Uterus (tissue), 2 donors: Measurements from ENCODE around the gene ILDR2.

Source experiments
- POLR2A ChIP-seq, 2 donors: fragments of 450-650 bp; IDR thresholded peaks; one replicate each; pipeline ENCODE4 v1.6.1; 2016; ENCODE audit warnings: antibody characterized with exemption in 2 of 2, mild to moderate bottlenecking in 1 of 2, moderate library complexity in 1 of 2
- TF ChIP-seq, protein P1 (sequence below), 4 experiments: fragments of 200-600 bp in 2 of 4; fragments of 450-650 bp in 2 of 4; sonication (generic) in 2 of 4; IDR thresholded peaks; one replicate each; pipeline ENCODE4 v1.5.1; 2016 to 2019; ENCODE audit warnings: antibody characterized with exemption in 4 of 4, mild to moderate bottlenecking in 2 of 4, moderate library complexity in 1 of 4

DNA sequence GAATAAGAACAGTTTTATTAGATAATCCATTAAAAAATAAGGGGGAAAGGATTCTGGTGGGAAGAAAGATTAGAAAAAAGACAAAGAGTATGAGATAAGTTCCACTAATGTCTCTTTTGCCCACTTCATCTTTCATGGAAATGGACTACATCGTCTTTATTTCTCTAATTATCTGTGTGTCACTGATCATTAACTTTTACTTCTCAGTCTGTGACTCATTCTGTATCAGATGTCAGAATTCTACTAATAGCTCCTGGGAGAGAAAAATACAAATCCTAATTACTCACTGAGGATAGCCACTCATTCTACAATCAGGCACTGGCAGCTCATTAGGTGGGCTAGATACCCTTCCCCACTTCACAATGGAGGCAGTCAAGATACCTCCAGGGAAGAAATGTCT, 41.7 kb downstream of the ILDR2 start:
- TF ChIP-seq, protein P1, sequence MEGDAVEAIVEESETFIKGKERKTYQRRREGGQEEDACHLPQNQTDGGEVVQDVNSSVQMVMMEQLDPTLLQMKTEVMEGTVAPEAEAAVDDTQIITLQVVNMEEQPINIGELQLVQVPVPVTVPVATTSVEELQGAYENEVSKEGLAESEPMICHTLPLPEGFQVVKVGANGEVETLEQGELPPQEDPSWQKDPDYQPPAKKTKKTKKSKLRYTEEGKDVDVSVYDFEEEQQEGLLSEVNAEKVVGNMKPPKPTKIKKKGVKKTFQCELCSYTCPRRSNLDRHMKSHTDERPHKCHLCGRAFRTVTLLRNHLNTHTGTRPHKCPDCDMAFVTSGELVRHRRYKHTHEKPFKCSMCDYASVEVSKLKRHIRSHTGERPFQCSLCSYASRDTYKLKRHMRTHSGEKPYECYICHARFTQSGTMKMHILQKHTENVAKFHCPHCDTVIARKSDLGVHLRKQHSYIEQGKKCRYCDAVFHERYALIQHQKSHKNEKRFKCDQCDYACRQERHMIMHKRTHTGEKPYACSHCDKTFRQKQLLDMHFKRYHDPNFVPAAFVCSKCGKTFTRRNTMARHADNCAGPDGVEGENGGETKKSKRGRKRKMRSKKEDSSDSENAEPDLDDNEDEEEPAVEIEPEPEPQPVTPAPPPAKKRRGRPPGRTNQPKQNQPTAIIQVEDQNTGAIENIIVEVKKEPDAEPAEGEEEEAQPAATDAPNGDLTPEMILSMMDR (IDR thresholded peaks at IDR 0.05), result no peak
- TF ChIP-seq POLR2A (IDR thresholded peaks at IDR 0.05), result no peak
